GM13976 (cell line): ENCODE measurements around the gene JAG2.
"Not testable (repeated sequence)": the region's sequence is repeated elsewhere in the genome, so short reads cannot be mapped to it uniquely, and the experiment has no call there.

ENCODE experiments used
- DNase-seq: peaks from one replicate; pipeline ENCODE4 v3.0.0; 2012; ENCODE audit warnings: low spot score
- in situ Hi-C: fragments of 300-500 bp; cut with MboI; formaldehyde crosslinking; loops from one replicate; pipeline ENCODE4 v1.12.0; 2022; ENCODE audit warnings: low sequenced_read_pairs, mixed read lengths, inconsistent platforms; ENCODE audit not compliant: unreplicated experiment
- TF ChIP-seq, protein P1 (sequence below): IDR thresholded peaks from 2 replicates; pipeline ENCODE4 v1.5.1; 2012; ENCODE audit warnings: borderline replicate concordance, mild to moderate bottlenecking; ENCODE audit not compliant: insufficient read depth; ENCODE audit errors: extremely low read depth, missing control alignments, control extremely low read depth

Gene JAG2

DNA sequence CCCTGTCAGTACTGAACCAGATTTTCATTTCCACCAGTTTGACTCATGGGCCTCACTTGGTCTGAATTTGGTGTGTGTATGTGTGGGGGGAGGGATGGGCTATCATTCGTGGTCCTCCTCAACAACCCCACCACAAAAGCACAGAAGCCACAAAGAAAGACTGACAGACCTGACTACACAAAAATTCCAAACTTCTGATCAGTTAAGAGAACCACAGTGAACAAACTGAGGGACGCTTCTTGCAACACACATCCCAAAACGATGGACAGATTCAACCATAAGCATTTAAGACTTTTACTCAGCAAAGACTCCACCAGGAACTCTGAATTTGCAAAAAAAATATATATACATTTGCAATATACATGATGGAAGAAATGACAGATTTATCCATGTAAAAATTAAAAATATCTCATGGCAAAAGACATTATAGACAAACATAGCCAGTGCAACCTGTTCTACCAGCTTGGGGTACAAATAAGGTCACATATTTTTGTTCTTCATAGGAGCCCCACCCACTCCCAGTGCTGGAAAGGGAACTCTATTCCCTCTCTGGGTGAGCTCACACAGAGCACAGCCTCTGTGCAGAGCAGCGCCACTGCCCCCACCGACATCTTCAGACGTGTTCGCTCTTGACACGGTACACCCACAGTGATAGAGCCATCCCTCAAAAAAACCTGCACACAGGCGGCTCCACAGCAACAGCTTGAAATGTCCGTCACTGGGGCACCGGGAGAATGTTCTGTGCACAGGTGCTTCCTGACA lies 49.7 kb downstream of the JAG2 start:
- TF ChIP-seq, protein P1, sequence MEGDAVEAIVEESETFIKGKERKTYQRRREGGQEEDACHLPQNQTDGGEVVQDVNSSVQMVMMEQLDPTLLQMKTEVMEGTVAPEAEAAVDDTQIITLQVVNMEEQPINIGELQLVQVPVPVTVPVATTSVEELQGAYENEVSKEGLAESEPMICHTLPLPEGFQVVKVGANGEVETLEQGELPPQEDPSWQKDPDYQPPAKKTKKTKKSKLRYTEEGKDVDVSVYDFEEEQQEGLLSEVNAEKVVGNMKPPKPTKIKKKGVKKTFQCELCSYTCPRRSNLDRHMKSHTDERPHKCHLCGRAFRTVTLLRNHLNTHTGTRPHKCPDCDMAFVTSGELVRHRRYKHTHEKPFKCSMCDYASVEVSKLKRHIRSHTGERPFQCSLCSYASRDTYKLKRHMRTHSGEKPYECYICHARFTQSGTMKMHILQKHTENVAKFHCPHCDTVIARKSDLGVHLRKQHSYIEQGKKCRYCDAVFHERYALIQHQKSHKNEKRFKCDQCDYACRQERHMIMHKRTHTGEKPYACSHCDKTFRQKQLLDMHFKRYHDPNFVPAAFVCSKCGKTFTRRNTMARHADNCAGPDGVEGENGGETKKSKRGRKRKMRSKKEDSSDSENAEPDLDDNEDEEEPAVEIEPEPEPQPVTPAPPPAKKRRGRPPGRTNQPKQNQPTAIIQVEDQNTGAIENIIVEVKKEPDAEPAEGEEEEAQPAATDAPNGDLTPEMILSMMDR: no peak
- in situ Hi-C loops: no loop called here
- no peak for DNase-seq

DNA sequence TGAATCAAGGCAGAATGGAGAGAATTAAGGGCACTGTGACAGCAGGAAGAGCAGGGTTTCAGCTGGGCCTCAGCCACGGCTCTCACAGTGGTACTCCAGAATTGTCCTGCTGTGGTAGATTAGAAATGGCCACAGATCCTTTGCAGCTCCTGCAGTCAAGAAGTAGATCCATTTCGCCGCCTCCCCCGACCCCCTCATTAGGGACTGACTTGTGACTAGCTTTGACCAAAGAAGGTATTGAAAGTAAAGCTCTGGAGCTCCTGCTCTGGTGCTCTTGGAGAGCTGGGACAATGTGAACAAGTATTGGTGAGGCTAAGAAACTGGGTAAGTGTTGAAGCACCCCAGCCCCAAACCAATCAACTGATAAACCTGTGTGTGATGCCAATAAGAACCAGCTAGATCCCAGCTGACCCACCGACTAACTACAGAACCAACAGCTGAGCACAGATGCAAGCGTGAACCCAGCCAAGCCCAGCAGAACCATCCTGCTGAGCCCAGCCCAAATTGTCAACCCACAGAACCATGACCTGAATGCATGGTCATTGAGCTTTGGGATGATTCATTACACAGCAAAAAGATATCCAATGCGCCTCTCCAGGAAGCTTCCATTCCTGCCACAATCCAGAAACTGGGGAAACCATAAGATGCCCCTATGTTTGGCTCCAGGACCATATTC lies 50.7 kb downstream of the JAG2 start:
- in situ Hi-C loops: no loop called here
- TF ChIP-seq, protein P1: no peak
- no peak for DNase-seq

DNA sequence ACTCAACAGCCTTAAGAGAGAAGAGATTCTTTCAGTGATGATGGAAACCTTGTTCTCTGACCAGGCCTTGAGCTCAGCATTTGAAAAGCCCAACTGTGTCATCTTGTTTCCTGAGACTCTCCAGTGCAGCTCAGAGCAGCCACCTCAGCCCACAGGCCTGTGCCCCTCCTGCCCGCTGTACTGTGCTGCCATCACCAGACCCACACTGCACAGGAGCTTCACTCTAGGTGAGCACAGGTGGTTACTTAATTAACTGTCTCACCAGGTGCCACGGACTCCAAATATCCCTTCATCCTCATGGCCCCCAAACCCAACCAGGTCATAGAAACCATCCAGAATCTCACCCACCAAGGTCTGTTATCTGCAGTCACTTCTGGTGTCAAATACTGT lies 51.3 kb downstream of the JAG2 start:
- TF ChIP-seq, protein P1: no peak
- in situ Hi-C loops: no loop called here

DNA sequence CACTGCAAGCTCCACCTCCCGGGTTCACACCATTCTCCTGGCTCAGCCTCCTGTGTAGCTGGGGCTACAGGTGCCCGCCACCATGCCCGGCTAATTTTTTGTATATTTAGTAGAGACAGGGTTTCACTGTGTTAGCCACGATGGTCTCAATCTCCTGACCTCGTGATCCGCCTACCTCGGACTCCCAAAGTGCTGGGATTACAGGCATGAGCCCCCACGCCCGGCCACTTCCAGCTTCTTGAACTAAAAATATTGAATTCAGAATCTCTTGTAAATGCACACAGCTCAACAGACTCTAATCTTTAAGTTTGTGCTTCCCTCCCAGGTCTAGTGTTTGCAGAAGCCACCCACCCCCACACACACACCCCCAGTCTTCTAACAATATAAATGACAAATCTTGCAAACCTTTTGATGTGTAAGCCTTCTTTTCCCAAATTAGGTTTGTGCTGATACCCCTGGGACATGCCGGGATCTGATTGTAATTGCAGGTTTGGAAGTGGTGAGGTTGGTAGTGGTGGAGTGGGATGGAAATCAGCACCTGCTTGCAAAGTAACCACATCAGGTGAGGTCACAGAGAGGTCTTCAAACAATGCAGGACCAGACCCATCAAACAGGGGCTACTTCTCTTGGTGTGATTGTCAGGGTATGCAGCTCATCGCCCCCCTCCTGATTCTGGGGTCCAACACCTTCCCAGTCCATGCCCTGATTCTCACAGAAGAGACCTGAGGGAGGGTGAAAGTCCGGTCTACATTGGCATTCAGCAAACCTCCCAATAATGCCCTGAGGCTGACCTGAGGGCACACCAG lies 51.9 kb downstream of the JAG2 start:
- in situ Hi-C loops: no loop called here
- DNase-seq: no peak
- TF ChIP-seq, protein P1: no peak

More for the DNA sequence above, 51.3 kb downstream of the JAG2 start:
- DNase-seq: no peak

DNA sequence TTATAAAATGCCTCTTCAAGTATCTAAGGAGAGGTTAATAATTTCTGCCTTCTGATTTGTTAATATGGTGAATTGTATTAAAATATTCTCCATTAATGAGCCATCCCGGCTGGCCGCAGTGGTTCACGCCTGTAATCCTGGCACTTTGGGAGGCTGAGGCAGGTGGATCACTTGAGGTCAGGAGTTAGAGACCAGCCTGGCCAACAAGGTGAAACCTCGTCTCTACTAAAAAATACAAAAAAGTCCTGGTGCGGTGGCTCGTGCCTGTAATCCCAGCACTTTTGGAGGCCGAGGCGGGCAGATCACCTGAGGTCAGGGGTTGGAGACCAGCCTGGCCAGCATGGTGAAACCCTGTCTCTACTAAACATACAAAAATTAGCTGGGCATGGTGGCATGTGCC lies 59.3 kb downstream of the JAG2 start:
- in situ Hi-C loops, DNase-seq: not testable (repeated sequence)

DNA sequence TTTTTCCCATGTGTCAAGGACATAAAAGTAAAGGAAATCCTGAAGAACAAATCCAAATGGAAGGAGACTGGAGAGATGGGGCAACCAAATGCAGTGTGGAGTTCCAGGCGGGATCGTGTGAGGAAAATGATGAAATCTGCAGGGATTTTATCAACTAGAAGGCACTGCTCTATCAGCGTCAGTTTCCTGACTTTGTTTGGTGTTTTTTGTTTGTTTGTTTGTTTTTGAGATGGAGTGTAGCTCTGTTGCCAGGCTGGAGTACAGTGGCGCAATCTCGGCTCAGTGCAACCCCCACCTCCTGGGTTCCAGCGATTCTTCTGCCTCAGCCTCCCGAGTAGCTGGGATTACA lies 60.1 kb downstream of the JAG2 start:
- DNase-seq: peak; percentile 5
- TF ChIP-seq, protein P1: no peak
- in situ Hi-C loops: no loop called here
